Ectodermal cell (in vitro differentiated cells): ENCODE results near the gene ELK4.

Source experiments
- H3K27ac ChIP-seq: 2 replicates; pipeline ENCODE4 v1.7.0; 2013; ENCODE audit warnings: mild to moderate bottlenecking, low read depth, low read length; ENCODE audit not compliant: insufficient read depth, poor library complexity, severe bottlenecking
- H3K27me3 ChIP-seq: 2 replicates; pipeline ENCODE4 v1.7.0; 2013; ENCODE audit warnings: mild to moderate bottlenecking, low read length; ENCODE audit not compliant: insufficient read depth, control insufficient read depth, poor library complexity, severe bottlenecking
- H3K36me3 ChIP-seq: one replicate; pipeline ENCODE4 v1.7.0; 2013; ENCODE audit warnings: low read length; ENCODE audit not compliant: control insufficient read depth, insufficient read depth
- H3K4me1 ChIP-seq: one replicate; pipeline ENCODE4 v1.7.0; 2013; ENCODE audit warnings: low read length; ENCODE audit not compliant: control insufficient read depth, insufficient read depth
- H3K4me3 ChIP-seq: 2 replicates; pipeline ENCODE4 v1.7.0; 2013; ENCODE audit warnings: low read depth, low read length, control low read depth; ENCODE audit not compliant: insufficient read depth
- H3K9me3 ChIP-seq: 2 replicates; pipeline ENCODE4 v1.7.0; 2013; ENCODE audit warnings: mild to moderate bottlenecking, low read length, moderate library complexity; ENCODE audit not compliant: control insufficient read depth
- WGBS, 2 experiments: methylation state at CpG; one replicate each; pipeline ENCODE4 v1.1.7; 2013; ENCODE audit warnings: missing lambda C conversion rate in 2 of 2; 5-methylcytosine and 5-hydroxymethylcytosine counted together

Gene ELK4

GRCh38 chr1:205582471-205583291, 49.1 kb downstream of the ELK4 start:
- 86 to 91% methylated on average over 6 of the region's 6 CpGs for WGBS, 2 experiments
- Histone ChIP-seq H3K4me3 (no peak overlapping the region), H3K9me3 (no peaks in the 10 kb centered on the region), H3K27me3 (no peaks in the 10 kb centered on the region), H3K27ac (no peak overlapping the region), H3K4me1 (peaks cover 7% of the 10 kb centered on the region), H3K36me3 (no peaks in the 10 kb centered on the region)

GRCh38 chr1:205582046-205582445, 49.8 kb downstream of the ELK4 start:
- WGBS, 2 experiments: 80 to 82% methylated on average over 11 of the region's 11 CpGs
- peaks cover 6% of the 10 kb centered on the region for H3K27me3 ChIP-seq
- H3K4me1 ChIP-seq: peaks cover 7% of the 10 kb centered on the region
- H3K4me3 ChIP-seq: no peak overlapping the region
- H3K9me3 ChIP-seq: no peaks in the 10 kb centered on the region
- H3K27ac ChIP-seq: no peak overlapping the region
- H3K36me3 ChIP-seq: no peaks in the 10 kb centered on the region

GRCh38 chr1:205581321-205581980, 50.4 kb downstream of the ELK4 start:
- Histone ChIP-seq H3K4me1 (peaks cover 7% of the 10 kb centered on the region), H3K36me3 (no peaks in the 10 kb centered on the region), H3K9me3 (no peaks in the 10 kb centered on the region), H3K27ac (no peak overlapping the region), H3K4me3 (no peak overlapping the region), H3K27me3 (peaks cover 6% of the 10 kb centered on the region)
- WGBS, 2 experiments: 83 to 87% methylated on average over 9 of the region's 9 CpGs

GRCh38 chr1:205580923-205581180, 51.0 kb downstream of the ELK4 start:
- peaks cover 7% of the 10 kb centered on the region for H3K4me1 ChIP-seq
- no peak overlapping the region for H3K27ac ChIP-seq
- H3K27me3 ChIP-seq: peaks cover 6% of the 10 kb centered on the region
- 88 to 89% methylated on average over 3 of the region's 3 CpGs for WGBS, 2 experiments
- no peaks in the 10 kb centered on the region for H3K9me3 ChIP-seq
- H3K4me3 ChIP-seq: no peak overlapping the region
- H3K36me3 ChIP-seq: no peaks in the 10 kb centered on the region

GRCh38 chr1:205580140-205580922, 51.5 kb downstream of the ELK4 start:
- no peak overlapping the region for H3K27ac ChIP-seq
- H3K36me3 ChIP-seq: no peaks in the 10 kb centered on the region
- H3K4me1 ChIP-seq: peaks cover 7% of the 10 kb centered on the region
- no peak overlapping the region for H3K4me3 ChIP-seq
- H3K9me3 ChIP-seq: no peaks in the 10 kb centered on the region
- peaks cover 6% of the 10 kb centered on the region for H3K27me3 ChIP-seq
- 80 to 81% methylated on average over 14 to 15 of the region's 15 CpGs for WGBS, 2 experiments

GRCh38 chr1:205579711-205580110, 52.1 kb downstream of the ELK4 start:
- peaks cover 7% of the 10 kb centered on the region for H3K4me1 ChIP-seq
- no peak overlapping the region for H3K4me3 ChIP-seq
- H3K36me3 ChIP-seq: no peaks in the 10 kb centered on the region
- no peaks in the 10 kb centered on the region for H3K9me3 ChIP-seq
- H3K27ac ChIP-seq: no peak overlapping the region
- peaks cover 6% of the 10 kb centered on the region for H3K27me3 ChIP-seq
- WGBS, 2 experiments: 81 to 82% methylated on average over 12 of the region's 12 CpGs

- Histone ChIP-seq H3K4me3 (no peak overlapping the region), H3K36me3 (no peaks in the 10 kb centered on the region), H3K27ac (no peak overlapping the region), H3K4me1 (peaks cover 7% of the 10 kb centered on the region), H3K27me3 (peaks cover 6% of the 10 kb centered on the region), H3K9me3 (no peaks in the 10 kb centered on the region)
- 79% methylated on average over 9 of the region's 9 CpGs for WGBS, 2 experiments
Measured at GRCh38 chr1:205578780-205579571, 52.8 kb downstream of the ELK4 start.

GRCh38 chr1:205577874-205578658, 53.7 kb downstream of the ELK4 start:
- peaks cover 6% of the 10 kb centered on the region for H3K27me3 ChIP-seq
- no peak overlapping the region for H3K4me3 ChIP-seq
- no peaks in the 10 kb centered on the region for H3K36me3 ChIP-seq
- 72 to 80% methylated on average over 13 of the region's 13 CpGs for WGBS, 2 experiments
- H3K27ac ChIP-seq: no peak overlapping the region
- peaks cover 7% of the 10 kb centered on the region for H3K4me1 ChIP-seq
- no peaks in the 10 kb centered on the region for H3K9me3 ChIP-seq
